Stimulated activated CD8-positive, alpha-beta memory T cell treated with anti-CD3 and anti-CD28 coated beads, Interleukin-7, amount 100 ng/mL, for 4 hours (primary cell): ENCODE results near the gene MRS2.
"Not testable (repeated sequence)": the region's sequence is repeated elsewhere in the genome, so short reads cannot be mapped to it uniquely, and the experiment has no call there.

Experiments
- DNase-seq, 2 donors: peaks; one replicate each; pipeline ENCODE4 v3.0.0-alpha.2; 2020; ENCODE audit warnings: low read depth in 2 of 2

The MRS2 gene

DNA sequence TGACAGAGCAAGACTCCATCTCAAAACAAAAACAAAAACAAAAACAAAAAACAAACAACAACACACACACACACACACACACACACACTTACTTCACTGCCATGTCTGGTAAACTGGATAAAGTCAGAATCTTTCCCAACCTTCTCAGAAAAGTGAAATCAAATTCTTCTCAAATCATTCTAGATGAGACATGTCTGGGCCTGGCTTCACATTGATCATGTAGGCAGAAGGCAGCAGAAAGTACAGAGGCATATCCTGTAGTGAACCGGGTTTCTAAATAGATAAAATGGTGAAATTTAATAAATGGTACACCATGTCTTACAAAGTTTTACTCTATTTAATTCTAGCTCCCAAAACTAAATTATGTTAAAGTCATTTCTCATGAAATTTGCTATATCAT, 14.9 kb upstream of the MRS2 start:
- DNase-seq: no peak

DNA sequence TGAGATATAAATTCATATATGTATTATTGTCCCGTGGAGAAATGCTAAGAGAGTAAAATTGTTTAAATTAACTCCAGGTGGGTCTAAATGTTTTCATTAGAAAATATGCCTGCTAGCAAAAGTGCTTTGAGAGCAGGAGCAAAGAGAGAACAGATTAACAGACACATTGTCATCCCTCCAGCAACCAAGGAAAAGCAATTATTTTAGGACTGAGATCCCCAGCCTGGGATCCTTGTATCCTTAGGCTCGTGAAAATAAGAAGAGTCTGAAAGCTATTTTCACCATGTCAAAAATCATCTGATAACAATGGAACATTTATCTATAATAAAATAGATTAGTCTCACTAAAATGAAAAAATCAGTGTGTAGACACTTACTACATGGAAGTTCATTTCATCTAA, 11.5 kb upstream of the MRS2 start:
- DNase-seq: no peak

DNA sequence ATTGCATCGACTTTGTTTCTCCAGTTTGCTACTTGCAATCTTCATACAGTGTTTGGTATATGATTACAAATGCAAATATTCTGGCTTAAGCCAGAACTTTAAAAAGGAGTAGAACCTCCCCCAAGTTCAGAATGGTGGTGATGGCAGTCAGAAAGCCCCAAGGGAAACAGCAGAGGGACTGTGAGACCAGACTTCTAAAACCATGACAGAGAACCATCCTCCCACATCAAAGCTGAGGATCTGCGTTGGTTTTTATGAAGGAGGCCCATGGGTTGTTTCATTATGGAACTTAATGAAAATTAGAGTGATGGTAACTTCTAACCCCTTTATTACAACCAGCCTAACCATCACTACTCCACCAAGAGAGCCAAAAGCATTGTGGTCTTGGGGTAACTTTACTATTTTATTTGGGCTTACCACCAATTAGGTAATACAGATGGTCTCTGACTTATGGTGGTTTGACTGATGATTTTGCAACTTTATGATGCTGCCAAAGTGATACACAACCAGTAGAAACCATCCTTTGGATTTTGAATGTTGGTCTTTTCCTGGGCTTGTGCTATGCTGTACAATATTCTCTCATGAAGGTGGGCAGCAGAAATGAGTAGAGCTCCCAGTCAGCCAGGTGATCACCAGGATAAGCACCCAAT, 10.9 kb upstream of the MRS2 start:
- no peak for DNase-seq

DNA sequence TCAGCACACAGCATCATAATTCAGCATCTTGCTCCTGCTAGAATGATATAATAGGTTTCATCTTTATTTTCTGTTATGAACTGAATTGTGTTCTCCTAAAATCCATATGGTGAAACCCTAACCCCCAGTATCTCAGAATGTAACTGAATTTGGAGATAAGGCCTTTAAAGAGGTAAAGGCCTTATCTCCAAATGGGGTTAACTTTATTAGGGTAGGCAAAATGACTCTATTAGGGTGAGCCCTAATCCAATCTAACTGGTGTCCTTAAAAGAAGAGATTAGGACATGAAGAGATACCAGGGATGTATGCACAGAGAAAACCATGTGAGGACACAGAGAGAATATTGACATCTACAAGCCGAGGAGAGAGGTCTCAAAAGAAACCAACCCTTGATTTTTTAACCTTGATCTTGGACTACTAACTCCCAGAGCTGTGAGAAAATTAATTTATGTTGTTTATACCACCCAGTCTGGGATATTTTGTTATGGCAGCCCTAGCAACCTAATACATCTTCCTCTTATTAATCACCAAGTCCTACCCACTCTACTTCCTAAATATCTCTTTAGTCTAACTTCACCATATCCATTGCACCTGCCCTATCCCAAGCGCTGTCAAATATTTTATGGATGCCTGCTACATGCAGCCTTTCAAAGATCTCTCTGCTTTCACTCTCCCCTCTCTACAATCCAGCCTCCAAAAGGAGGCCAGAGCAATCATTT, 8.5 kb upstream of the MRS2 start:
- no peak for DNase-seq

DNA sequence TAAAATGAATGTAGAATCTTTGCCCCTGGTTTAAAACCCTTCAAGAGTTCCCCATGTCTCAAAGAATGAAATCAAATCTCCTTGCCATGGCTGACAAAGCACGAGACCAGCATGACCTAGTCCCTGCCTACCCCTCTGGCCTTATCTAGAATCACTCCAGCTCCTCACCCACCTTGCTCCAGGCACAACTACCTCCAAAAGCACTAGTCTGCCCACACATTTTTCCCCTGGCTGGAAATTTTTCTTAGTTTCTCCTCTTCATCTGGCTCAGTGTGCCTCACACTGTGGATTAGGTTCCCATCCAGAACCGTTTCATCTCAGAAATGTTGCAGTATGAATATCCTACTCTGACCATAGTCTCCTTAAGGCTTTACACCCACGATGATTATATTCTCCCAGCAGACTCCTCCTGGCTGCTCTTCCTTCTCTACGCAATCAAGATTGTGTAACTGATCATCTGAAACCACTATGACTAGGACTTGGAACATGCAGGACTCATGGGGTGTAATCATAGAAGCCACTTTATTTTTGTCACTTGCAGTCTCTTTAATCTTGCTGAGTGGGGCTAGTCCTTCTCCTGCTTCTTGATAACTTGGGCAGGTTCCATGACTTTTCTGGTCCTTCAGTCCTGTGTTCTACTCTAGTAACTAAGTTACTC, 7.8 kb upstream of the MRS2 start:
- no peak for DNase-seq

DNA sequence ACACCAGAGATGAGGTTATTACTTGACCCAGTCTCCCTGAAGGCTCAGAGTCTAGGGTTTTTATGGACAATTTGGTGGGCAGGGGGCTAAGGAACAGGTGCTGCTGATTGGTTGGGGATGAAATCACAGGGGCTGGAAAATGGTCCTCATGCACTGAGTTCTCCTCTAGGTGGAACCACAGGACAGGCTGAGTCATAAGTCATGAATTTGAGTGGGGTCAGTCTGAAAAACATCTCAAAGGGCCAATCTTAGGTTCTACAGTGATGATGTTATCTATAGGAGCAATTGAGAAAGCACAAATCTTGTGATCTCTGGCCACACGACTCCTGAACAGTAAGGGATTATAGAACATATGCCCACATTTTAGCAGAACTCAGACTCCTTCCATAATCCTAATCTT, 5.9 kb upstream of the MRS2 start:
- DNase-seq: no peak

DNA sequence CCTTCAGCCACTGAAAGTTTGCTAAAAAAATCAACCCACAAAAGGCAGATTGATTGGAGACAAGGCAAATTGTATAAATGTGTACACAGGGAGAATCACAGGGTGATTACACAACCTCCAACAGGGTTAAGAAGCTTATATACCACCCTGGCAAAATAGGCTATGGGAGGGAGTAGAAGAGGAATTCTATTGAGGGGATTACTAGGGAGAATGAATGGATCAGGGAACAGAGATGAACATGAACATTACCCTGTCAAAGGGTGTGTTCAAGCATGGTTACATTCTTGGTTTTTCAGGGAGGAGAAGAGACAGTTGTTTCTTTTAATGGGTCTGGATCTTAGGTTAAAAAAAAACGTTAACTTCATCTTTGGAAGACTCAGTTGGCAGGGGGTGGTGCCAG, 5.1 kb upstream of the MRS2 start:
- DNase-seq: no peak

DNA sequence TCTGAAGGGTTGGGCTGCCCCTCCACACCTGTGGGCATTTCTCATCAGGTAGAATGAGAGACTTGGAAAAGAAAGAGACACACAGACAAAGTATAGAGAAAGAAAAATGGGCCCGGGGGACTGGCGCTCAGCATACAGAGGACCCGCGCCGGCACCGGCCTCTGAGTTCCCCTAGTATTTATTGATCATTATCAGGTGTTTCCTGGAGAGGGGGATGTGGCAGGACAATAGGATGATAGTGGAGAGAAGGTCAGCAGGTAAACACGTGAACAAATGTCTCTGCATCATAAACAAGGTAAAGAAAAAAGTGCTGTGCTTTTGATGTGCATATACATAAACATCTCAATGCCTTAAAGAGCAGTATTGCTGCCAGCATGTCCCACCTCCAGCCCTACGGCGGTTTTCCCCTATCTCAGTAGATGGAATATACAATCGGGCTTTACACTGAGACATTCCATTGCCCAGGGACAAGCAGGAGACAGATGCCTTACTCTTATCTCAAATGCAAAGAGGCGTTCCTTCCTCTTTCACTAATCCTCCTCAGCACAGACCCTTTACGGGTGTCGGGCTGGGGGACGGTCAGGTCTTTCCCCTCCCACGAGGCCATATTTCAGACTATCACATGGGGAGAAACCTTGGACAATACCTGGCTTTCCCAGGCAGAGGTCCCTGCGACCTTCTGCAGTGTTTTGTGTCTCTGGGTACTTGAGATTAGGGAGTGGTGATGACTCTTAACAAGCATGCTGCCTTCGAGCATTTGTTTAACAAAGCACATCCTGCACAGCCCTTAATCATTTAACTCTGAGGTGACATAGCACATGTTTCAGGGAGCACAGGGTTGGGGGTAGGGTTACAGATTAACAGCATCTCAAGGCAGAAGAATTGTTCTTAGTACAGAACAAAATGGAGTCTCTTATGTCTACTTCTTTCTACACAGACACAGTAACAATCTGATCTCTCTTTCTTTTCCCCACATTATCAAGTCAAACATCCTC, 2.4 kb upstream of the MRS2 start:
- DNase-seq: not testable (repeated sequence)

DNA sequence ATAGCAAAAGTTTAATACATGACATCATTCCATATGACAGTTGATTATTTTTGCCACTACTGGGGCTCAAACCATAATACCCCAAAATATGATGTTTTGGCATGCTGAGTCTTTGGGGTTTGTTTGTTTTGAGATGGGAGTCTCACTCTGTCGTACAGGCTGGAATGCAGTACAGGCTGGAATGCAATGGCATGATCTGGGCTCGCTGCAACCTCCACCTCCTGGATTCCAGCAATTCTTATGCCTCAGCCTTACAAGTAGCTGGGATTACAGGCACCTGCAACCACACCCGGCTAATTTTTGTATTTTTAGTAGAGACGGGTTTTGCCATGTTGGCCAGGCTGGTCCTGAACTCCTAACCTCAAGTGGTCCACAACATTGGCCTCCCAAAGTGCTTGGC, 1.3 kb upstream of the MRS2 start:
- no peak for DNase-seq

DNA sequence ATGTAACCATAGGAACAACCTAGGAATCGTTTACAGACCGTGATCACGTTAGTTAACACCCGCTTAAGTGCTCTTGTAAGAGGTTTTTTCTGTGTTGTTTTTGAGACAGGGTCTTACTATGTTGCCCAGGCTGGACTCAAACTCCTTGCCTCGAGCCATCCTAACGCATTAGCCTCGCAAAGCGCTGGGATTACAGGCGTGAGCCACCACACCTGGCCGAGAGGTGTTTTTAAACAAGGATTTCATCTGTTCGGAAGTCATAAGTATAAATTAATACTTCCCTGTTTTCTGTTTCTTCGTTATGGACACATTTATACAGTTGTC, 727 bp downstream of the MRS2 start:
- no peak for DNase-seq

DNA sequence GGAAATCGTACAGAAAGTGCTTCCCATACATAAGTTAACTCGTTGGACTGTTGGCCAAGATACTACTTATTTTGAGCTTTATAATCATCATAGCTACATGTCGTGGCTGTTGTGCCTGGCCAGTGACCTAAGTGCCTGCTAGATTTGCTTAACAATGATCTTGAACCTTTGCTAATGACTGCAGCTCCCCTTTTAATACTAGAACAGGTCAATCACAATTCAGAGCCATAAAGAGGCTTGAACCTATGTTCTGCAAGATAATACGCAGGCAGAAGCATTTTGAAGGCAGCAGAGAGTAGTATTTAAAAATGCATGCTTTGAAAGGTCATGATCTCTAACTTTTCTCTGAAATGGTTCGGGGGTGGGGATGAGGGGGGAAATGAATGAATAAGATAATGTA, 2.5 kb downstream of the MRS2 start:
- no peak for DNase-seq

DNA sequence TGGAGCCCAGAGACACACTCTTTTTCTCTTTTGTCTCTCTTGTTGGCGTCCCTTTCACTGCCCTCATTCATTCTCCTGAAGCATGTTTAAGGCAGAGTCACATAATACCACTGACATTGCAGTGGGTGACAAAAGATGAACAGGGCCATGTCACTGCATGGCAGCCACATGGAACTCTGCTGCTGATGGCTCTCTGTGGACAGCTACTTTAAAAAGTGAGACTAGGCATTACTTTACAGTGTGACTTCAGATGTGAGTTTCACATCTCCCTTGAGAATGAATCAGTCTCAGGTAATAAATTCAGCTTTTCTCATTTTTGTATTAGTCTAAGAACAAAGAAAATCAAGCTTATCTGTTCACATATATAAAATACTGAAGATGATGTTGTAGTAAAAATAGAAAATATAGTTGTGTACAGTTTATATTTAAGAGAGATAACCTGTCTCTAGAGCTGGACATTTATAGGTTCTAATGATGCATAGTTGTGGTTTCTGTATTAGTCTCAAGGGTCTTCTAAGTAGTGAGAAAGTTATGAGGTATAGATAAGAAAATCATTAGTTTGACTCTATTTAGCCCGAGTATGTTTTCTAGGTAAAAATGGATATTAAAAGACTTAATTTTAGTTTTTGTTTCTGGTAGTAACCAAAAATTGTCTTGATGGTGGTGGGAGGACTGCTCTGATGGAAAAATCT, 6.1 kb downstream of the MRS2 start:
- DNase-seq: no peak

DNA sequence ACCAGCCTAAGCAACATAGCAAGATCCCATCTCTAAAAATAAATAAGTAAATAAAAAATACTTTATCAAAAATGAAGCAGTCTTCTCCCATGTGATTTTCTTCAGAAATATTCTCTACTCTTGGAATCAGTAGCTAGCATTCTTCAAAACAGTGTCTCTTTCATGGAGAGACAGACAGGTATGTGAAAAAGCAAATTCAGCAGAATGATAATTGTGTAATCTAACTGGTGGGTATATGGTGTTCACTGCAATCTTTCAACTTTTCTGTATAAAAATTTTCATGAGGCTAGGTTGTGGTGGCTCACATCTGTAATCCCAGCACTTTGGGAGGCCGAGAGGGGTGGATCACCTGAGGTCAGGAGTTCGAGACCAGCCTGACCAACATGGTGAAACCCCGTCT, 7.9 kb downstream of the MRS2 start:
- DNase-seq: no peak

DNA sequence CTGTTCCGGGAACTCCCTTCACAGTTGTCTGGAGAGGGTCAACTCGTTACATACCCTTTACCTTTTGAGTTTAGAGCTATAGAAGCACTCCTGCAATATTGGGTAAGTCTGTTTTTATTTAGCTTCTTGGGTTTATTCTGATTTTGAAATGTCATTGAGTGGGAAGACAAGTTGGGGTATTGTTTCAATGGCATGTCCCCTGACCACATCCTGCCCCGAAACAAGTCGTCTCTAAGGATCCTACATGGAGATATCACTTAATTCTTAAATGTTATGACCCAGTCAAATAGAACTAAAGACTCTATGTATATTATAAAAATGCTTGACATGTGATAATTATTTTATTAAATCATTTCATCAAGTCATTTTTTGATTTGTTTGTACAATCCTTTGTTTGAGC, 9.6 kb downstream of the MRS2 start:
- DNase-seq: no peak

DNA sequence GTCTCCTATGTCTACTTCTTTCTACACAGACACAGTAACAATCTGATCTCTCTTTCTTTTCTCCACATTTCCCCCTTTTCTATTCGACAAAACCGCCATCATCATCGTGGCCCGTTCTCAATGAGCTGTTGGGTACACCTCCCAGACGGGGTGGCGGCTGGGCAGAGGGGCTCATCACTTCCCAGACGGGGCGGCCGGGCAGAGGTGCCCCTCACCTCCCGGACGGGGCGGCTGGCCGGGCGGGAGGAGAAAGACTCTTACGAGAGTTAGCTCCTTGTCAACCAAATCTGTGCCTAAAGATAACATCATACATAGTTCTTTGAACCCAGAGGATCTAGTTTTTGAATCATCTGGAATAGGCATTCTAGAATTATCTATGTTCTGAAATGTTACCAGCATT, 11.8 kb downstream of the MRS2 start:
- DNase-seq: not testable (repeated sequence)

DNA sequence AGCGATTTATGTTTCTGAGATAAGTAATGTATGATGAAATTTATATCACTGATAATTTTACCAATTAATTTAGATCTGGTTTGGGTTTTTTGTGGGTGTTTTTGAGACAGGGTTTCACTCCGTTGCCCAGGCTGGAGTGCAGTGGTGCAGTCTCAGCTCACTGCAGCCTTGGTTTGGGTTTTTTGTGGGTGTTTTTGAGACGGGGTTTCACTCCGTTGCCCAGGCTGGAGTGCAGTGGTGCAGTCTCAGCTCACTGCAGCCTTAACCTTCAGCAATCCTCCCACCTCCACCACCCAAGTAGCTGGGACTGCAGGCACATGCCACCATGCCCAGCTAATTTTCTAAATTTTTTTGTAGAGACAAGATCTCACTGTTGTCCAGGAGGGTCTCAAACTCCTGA, 13.0 kb downstream of the MRS2 start:
- no peak for DNase-seq

DNA sequence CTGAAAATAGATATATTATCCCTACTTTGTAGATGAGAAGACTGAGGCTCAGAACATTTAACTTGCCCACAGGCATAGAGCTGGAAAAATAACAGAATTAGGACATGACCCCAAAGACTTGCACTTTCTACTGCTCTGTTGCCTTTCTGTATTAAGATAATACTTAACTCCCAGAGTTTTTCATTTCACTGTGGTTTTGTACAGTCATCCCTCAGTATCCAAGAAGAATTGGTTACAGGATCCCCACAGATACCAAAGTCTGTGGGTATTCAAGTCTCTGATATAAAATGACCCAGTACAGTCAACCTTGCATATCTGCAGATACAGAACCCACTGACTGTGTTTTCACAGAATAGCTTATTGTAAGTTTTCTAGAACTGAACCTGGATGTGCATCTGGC, 16.8 kb downstream of the MRS2 start:
- no peak for DNase-seq

DNA sequence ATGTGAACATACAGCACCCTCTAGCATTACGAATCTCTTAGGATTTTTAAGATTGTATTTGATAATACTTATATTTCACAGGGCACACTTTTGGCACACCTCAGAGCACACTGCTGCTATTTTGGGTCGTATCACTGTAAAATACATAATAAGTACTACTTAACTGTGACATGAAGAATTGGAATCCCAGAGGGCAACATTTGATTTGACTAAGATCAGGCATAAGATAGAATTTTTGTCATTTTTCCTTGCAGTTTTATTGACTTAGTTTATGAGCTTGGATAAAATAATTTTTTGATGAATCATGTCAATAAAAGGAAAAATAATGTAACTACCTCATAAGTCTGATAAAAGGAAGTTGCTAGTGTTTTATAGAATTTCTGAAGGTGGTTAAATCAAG, 22.4 kb downstream of the MRS2 start:
- no peak for DNase-seq

DNA sequence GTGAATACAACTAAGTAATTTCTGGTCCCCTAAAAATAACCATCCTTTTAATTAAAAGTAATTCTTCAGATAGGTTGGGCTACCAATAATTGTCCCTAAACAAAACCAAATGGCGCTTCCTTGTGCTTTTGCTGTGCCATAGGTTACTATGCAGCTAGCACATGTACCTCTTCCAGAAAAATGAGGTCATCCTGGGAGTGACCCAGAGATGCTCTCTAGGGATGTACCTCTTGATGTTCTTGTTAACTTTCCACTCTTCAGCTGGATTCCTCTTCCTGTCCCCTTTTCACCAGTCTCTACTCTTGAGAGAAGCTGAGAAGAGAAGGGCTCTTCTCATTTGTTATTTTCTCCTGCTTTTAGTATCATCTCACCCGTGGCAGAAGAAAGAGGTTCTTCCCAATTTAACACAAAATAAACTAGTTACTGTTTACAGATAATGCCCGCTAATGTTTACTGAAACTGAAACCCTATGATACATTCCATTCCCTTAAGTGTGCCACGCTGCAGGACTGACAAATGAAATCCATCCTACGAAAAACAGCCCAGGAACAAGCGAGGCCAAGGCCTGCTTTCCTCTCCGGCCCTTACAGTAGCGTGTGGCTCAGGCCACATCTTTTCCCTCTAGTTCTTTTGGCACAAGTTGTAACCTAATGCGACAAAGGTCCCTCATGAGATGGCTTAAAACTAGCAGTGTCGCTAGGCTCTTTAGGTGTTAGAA, 24.2 kb downstream of the MRS2 start:
- no peak for DNase-seq

DNA sequence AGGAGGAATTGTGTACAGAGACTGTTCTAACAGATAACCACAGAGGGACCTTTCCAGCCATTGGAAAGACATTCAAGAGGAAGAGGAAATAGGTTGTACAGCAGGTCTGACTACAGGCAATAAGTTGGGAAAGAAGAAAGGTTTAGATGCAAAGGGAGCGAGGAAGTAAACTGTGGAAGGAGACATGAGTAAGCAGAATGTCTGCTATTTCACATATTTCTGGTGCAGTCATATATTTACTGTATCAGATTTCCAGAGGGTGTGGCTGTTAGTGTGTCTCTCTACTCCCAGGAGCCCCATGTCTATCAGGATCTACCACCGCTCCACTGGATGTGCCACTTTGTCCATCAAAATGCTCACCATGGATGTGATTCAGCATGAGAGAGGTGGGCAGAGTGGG, 25.9 kb downstream of the MRS2 start:
- no peak for DNase-seq

DNA sequence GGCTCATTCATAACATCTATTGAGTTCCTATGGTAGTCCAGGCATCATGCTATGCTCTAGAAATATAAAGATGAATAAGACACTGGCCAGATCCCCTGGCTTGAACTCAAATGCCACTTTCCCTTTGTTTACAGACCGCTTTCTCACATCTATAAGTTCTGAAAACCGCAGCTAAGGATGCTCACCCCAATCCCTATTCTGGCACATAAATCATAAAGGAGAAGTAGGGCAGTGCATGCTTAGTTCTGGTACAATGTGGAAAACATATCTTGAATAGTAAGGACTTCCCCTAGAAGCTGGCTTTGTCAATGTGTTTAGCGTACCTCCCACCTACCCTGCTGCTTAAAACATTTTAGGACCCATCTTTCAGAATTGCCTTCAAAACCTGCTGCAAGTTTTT, 26.4 kb downstream of the MRS2 start:
- no peak for DNase-seq
